ENCODE measurements around the gene MROH2A.

The MROH2A gene

GRCh38 chr2:233818639-233819621 lies 40.8 kb downstream of the MROH2A start:
- in situ Hi-C loops (cut with MboI; ENCODE audit: low sequenced_read_pairs) = no loop called here

DNA sequence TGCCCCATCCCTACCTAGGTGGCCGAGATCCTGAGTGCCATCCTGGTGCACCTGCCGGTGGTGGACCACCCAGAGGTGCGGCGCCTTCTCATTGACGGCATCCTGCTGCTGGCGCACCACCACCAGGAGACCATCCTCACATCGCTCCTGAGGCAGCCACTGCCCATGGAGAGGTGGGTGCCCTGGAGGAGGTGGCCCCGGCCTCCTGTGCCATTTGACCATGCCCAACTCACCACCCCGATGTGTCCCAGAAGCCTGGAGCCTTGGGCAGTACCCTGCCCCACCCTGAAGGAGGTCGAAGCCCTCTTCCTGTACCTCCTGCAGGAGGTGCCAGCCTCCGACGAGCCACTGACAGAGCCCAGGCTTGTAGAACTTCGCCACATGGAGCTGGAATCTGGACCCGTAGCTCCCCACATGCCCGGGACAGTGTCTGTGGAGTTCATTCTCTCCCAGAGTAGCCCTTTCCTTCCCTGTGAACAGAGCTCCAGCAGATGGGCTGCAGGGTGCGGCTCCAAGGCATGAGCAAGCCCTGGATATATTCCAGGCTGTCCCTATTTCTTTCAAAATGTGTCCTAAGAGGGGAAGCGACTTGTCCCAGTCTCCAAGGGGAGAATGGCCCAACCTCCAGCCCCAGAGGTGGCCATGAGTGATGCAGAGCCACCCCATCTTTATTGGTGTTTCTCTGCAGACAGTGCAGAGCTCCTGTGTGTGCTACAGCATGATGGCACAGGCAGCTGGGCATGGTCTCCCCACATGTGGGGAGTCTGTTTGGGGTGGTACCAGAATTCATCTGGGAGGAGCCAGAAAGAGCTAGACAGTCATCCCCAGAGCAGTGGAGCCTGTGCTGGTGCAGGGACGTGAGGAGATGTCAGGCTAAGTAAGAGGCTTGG lies 42.0 kb downstream of the MROH2A start:
- in situ Hi-C loops (cut with MboI; ENCODE audit: low sequenced_read_pairs) = no loop called here

DNA sequence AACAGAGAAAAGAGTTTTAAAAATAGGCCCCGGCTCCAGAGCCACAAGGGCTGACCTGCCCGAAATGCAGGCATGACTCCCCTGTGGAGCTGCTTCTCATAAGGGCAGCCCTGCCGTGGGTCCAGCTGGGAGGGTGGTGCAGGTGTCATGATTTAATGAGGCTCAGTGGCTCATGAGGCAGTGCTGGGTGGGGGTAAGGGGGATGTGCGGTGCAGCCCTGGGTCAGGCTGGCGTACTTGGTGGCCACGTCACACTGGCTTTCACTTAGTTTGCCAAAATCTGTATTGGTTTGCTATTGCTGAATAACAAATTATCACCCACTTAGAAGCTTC lies 42.6 kb downstream of the MROH2A start:
- in situ Hi-C loops (cut with MboI; ENCODE audit: low sequenced_read_pairs) = no loop called here

DNA sequence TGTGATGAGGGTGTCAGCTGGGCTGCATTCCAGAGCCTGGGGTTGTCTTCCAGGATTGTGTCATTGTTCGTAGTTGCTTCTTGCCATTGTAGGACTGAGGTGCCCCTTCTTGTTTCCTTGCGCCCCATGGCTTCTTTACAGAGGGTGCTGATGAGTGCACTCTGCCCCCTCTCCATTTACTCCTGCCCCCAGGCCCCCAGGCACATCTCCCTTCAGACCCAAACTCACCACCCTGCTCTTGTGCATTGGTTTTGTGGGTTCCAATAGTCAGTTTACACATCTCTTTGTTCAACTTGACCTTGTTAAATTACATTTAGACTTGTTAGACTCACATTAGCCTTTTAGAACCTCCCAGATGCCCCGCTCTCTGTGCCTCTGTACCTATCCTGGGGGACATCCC lies 43.1 kb downstream of the MROH2A start:
- in situ Hi-C loops (cut with MboI; ENCODE audit: low sequenced_read_pairs) = no loop called here

DNA sequence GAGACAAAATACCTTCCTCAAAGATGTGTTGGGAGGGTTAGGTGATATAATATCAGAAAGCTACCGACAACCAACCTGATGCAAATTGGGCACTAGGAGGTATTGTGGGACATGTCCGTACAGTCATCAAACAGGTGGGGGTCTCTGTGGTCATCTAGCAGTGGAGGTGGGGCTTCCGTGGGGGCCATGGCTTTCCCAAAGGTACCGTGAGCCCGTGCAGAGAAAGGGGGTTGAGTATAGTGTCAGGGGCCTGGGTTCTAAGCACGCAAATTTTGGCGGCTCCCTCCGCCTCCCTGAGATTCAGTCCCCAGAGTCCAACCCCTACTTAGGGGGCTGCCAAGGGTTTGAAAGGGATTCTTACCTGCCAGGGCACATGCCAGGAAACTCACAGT lies 43.6 kb downstream of the MROH2A start:
- in situ Hi-C loops (cut with MboI; ENCODE audit: low sequenced_read_pairs) = no loop called here

GRCh38 chr2:233822101-233822771 lies 44.1 kb downstream of the MROH2A start:
- in situ Hi-C loops (cut with MboI; ENCODE audit: low sequenced_read_pairs) = no loop called here

DNA sequence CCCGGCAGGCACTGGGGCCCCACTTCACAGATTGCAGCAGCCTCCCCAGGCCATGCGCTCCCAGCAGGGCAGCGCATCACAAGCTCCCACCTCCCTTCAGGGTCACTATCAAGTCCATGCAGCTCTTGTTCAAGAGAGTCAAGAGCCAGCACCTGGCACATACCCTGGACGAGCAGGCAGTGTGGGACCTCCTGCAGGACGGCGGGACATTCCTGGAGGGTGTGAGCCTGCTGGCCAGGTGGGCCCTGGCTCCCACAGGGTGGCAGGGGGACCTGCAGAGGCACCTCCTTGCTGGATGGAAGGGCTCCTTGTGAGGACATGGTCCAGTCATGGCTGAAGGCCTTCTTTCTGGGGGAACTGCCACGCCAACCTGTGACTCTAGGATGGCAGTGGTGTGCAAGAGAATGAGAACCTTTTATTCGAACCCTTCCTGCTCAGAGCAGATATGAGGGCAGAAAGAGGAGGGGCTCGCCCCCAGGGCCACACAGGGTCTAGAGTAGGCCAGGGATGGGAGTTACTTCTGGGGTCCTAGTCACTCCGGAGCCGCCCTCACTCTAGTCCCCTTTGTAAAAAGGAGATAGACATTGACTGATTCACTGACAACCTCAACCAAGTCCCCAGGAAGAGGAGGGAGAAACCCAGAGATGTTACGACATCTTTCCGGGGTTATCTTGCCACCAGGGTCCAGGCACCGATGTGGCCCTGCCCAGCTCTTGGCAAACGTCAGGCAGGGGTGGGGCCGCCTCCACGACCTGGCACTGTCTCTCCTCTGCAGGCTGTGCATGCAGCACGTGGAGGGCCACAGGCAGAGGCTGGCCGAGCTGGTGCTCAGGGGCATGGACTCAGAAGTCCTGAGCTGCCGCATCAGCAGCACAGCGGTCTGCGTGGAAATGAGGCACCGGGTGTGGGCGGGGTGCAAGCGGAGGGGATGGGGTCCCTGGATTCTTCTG lies 44.9 kb downstream of the MROH2A start:
- in situ Hi-C loops (cut with MboI; ENCODE audit: low sequenced_read_pairs) = no loop called here

DNA sequence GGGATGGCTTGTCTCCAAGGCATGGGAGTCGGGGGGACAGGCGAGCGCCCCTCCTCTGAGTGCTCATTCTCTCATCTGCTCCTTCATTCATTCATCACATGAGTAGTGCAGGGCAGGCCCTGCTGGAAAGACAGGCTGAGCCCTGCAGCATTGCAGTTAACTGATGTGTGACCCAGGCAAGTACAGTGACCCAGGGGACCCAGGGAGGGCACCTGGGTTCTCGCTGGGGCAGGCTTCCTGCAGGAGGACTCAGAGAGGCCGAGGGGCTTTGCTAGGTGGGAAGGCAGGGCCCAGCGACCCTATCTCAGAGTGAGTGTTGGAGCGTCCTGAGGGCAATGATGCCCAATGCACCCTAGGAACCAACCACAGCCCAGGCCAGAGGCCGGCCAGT lies 45.6 kb downstream of the MROH2A start:
- in situ Hi-C loops (cut with MboI; ENCODE audit: low sequenced_read_pairs) = no loop called here

DNA sequence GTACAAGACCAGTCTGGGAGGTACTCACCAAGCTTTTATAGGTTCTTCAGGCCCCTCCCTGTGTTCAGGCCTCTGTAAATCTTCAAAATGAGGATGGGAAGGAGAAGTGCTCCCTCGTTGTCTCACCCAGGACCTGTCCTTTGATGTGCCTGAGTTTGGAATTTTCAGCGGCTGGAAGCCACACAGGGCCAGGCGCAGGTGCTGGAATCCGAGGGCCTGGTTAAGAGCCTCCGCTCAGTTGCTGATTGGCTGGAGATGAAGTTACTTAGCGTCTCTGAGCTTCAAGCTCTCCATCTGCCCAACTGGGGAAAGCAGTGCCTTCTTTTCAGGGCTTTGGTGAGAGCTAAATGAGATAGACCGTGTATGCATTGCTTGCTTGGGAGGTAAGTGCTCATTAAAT lies 46.2 kb downstream of the MROH2A start:
- in situ Hi-C loops (cut with MboI; ENCODE audit: low sequenced_read_pairs) = no loop called here

DNA sequence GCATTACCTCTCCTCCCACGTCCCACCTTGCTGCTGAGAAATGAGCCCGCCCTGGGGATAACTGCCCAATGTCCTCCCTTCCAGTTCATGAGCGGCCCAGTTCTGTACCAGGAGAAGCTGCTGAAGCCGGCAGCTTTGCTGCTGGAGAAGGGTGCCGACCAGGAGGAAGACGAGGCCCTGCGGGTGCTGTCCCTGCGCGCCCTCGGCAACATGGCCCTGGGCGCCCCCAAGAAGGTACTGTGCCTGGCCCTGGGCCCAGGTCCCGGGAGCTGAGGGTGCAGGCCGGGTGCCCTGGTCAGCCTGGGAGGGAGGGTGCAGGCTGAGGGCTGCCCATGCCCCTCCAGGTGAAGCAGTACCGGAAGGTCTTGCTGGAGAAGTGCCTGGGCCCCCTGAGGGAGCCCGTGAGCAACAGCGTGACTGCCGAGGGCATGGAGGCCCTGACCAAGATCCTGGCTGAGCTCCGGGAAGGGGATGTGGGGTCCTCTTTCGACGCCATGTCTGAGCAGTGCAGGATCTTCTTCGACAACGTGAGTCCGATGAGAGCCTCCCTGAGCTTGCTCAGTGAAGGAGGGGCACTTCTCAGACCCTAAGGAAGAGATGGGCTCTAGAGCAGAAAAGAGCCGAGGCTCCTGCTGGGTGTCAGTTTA lies 50.5 kb downstream of the MROH2A start:
- in situ Hi-C loops (cut with MboI; ENCODE audit: low sequenced_read_pairs) = no loop called here

DNA sequence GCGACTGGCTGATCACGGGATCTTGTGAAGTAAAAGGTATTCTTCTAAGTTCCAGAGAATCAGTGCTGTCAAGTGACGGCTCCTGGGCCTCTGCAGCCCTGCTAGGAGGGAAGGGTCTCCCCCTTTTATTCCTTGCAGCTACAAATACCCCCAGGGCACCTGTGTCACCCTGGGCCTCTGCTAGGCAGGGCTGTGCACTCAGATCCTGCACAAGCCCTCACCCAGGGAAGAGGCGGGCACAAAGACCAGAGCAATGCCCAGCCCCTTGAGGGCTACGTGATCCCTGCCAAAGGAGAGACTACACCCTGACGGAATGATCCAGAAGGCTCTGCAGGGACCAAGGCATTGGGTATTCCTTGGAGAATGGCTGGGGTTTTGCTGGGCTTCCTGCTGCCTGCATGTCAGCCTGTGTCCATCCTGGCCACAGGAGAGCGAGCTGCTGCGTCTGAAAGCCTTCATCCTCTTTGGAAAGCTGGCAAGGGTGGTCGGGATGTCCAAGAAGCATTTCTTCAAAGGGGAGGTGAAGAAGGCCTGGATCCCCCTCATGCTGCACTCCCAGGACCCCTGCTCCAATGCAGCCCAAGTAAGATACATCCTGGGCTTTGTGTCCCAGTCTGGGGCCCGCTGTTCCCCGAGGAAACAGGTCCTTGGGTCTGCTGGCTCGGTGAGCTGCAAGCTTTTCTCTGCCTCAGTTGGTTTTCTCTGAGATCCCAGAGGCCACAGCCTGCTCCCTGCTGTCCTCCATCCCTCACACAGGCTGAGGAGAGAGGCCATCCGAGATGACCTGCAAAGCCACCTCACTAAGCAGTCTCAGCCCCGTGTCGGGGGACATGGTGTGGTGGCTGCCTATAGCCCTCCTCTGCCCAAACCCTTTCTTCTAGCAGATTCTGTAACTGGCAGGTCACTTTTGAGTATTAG lies 51.3 kb downstream of the MROH2A start:
- in situ Hi-C loops (cut with MboI; ENCODE audit: low sequenced_read_pairs) = no loop called here

DNA sequence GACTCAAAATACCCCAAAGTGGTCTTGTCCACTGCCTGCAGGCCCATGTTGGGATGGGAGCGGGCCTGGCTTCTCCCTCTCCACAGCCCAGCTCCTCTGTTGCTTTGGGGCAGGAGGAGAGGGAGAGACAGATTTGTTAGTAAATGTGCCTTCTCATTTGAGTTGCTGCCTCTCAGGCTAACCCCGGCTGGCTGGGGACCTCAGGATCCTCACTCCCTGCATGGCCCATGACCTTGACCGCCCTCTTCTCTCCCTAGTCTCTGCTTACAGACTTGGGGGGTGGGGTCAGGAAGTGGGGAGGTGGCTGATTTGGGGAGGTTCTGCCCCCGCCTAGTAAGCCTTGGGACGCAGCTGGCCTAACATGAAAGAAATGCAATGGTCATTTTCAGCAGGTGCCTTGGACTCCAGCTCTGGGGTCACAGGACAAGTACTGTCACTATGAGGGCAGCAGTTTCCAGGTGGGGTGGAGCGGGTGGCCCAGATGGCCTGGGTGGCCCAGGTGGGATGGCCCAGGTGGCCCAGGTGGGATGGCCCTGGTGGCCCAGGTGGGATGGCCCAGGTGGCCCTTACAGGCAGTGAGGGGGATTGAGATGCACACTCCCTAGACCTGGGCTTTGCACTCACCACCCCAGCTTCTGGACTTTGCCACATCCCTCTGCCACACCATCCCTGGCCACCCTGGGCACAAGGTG lies 52.1 kb downstream of the MROH2A start:
- in situ Hi-C loops (cut with MboI; ENCODE audit: low sequenced_read_pairs) = no loop called here

- in situ Hi-C loops (cut with MboI; ENCODE audit: low sequenced_read_pairs) = no loop called here
These were observed 53.0 kb downstream of the MROH2A start for GRCh38 chr2:233831011-233831721.

- in situ Hi-C loops (cut with MboI; ENCODE audit: low sequenced_read_pairs) = no loop called here
These were observed 53.7 kb downstream of the MROH2A start for GRCh38 chr2:233831861-233832260.

- in situ Hi-C loops (cut with MboI; ENCODE audit: low sequenced_read_pairs) = no loop called here
These were observed 54.3 kb downstream of the MROH2A start for GRCh38 chr2:233832414-233832813.

- in situ Hi-C loops (cut with MboI; ENCODE audit: low sequenced_read_pairs) = no loop called here
These were observed 54.8 kb downstream of the MROH2A start for GRCh38 chr2:233832869-233833311.

- in situ Hi-C loops (cut with MboI; ENCODE audit: low sequenced_read_pairs) = no loop called here
These were observed 55.2 kb downstream of the MROH2A start for GRCh38 chr2:233833345-233833744.
